ENCODE data around the gene CCDC182.

CCDC182 gene

GRCh38 chr17:57750109-57750871 is 5.2 kb upstream of the CCDC182 start:
- H3K4me1 ChIP-seq (ENCODE audit: insufficient read depth, poor library complexity, severe bottlenecking): no peaks in the 10 kb centered on the region
- no peak for TF ChIP-seq CTCF (IDR thresholded peaks at IDR 0.05; ENCODE audit: poor library complexity, severe bottlenecking)
- ATAC-seq (ENCODE audit: low read depth) (no peak), DNase-seq (ENCODE audit: low spot score) (no peak)
- H3K9me3 ChIP-seq (ENCODE audit: severe bottlenecking): no peaks in the 10 kb centered on the region
- H3K36me3 ChIP-seq (ENCODE audit: low read depth): no peaks in the 10 kb centered on the region
- H3K27me3 ChIP-seq (ENCODE audit: insufficient read depth, poor library complexity, severe bottlenecking): peaks cover 12% of the 10 kb centered on the region
- no peak overlapping the region for H3K4me3 ChIP-seq (ENCODE audit: severe bottlenecking)
- H3K27ac ChIP-seq (ENCODE audit: poor library complexity, severe bottlenecking): no peak overlapping the region

GRCh38 chr17:57749701-57750100 is 4.6 kb upstream of the CCDC182 start:
- DNase-seq (ENCODE audit: low spot score) (no peak), ATAC-seq (ENCODE audit: low read depth) (no peak)
- H3K4me3 ChIP-seq (ENCODE audit: severe bottlenecking): no peak overlapping the region
- H3K9me3 ChIP-seq (ENCODE audit: severe bottlenecking): no peaks in the 10 kb centered on the region
- H3K36me3 ChIP-seq (ENCODE audit: low read depth): no peaks in the 10 kb centered on the region
- TF ChIP-seq CTCF (IDR thresholded peaks at IDR 0.05; ENCODE audit: poor library complexity, severe bottlenecking): no peak
- no peak overlapping the region for H3K27ac ChIP-seq (ENCODE audit: poor library complexity, severe bottlenecking)
- H3K27me3 ChIP-seq (ENCODE audit: insufficient read depth, poor library complexity, severe bottlenecking): peaks cover 12% of the 10 kb centered on the region
- no peaks in the 10 kb centered on the region for H3K4me1 ChIP-seq (ENCODE audit: insufficient read depth, poor library complexity, severe bottlenecking)

GRCh38 chr17:57747221-57748017 is 2.3 kb upstream of the CCDC182 start:
- H3K36me3 ChIP-seq (ENCODE audit: low read depth): no peaks in the 10 kb centered on the region
- no peaks in the 10 kb centered on the region for H3K9me3 ChIP-seq (ENCODE audit: severe bottlenecking)
- DNase-seq (ENCODE audit: low spot score) (no peak), ATAC-seq (ENCODE audit: low read depth) (peak; percentile 78)
- peaks cover 12% of the 10 kb centered on the region for H3K27me3 ChIP-seq (ENCODE audit: insufficient read depth, poor library complexity, severe bottlenecking)
- TF ChIP-seq CTCF (IDR thresholded peaks at IDR 0.05; ENCODE audit: poor library complexity, severe bottlenecking): peak; percentile 89
- no peak overlapping the region for H3K27ac ChIP-seq (ENCODE audit: poor library complexity, severe bottlenecking)
- no peaks in the 10 kb centered on the region for H3K4me1 ChIP-seq (ENCODE audit: insufficient read depth, poor library complexity, severe bottlenecking)
- H3K4me3 ChIP-seq (ENCODE audit: severe bottlenecking): no peak overlapping the region

GRCh38 chr17:57746221-57746620 is 1.1 kb upstream of the CCDC182 start:
- peaks cover 12% of the 10 kb centered on the region for H3K27me3 ChIP-seq (ENCODE audit: insufficient read depth, poor library complexity, severe bottlenecking)
- no peaks in the 10 kb centered on the region for H3K4me1 ChIP-seq (ENCODE audit: insufficient read depth, poor library complexity, severe bottlenecking)
- no peak overlapping the region for H3K27ac ChIP-seq (ENCODE audit: poor library complexity, severe bottlenecking)
- H3K9me3 ChIP-seq (ENCODE audit: severe bottlenecking): no peaks in the 10 kb centered on the region
- no peak for TF ChIP-seq CTCF (IDR thresholded peaks at IDR 0.05; ENCODE audit: poor library complexity, severe bottlenecking)
- ATAC-seq (ENCODE audit: low read depth) (no peak), DNase-seq (ENCODE audit: low spot score) (no peak)
- no peaks in the 10 kb centered on the region for H3K36me3 ChIP-seq (ENCODE audit: low read depth)
- no peak overlapping the region for H3K4me3 ChIP-seq (ENCODE audit: severe bottlenecking)

Measured in RWPE2 (cell line).